UCSD-AML1 (cell line): ENCODE results near the gene CD300A.

Source experiments
- DNase-seq: peaks from one replicate; lab custom pipeline; 2025; ENCODE audit not compliant: unreplicated experiment; lab: John Stamatoyannopoulos, UW

The CD300A gene

GRCh38 chr17:74454197-74455024, 12.0 kb upstream of the CD300A start:
- peak; percentile 89 for DNase-seq

- no peak for DNase-seq
Measured at GRCh38 chr17:74455025-74455545, 11.3 kb upstream of the CD300A start.

GRCh38 chr17:74455821-74456220, 10.6 kb upstream of the CD300A start:
- DNase-seq, result no peak

GRCh38 chr17:74457146-74457819, 9.2 kb upstream of the CD300A start:
- DNase-seq, result peak; percentile 80

- no peak for DNase-seq
Measured at GRCh38 chr17:74457820-74458166, 8.6 kb upstream of the CD300A start.

- DNase-seq, result no peak
Measured at GRCh38 chr17:74458835-74459234, 7.6 kb upstream of the CD300A start.

- no peak for DNase-seq
Measured at GRCh38 chr17:74459622-74460021, 6.8 kb upstream of the CD300A start.

GRCh38 chr17:74460241-74460640, 6.2 kb upstream of the CD300A start:
- DNase-seq, result no peak

- DNase-seq, result no peak
Measured at GRCh38 chr17:74460996-74461395, 5.4 kb upstream of the CD300A start.

- DNase-seq, result no peak
Measured at GRCh38 chr17:74461611-74462010, 4.8 kb upstream of the CD300A start.

GRCh38 chr17:74464730-74465377, 1.6 kb upstream of the CD300A start:
- DNase-seq, result no peak

- DNase-seq, result no peak
Measured at GRCh38 chr17:74465378-74466110, 890 bp upstream of the CD300A start.

GRCh38 chr17:74466828-74467184, 372 bp downstream of the CD300A start:
- no peak for DNase-seq

GRCh38 chr17:74467221-74467951, 952 bp downstream of the CD300A start:
- DNase-seq, result peak; percentile 27

GRCh38 chr17:74471341-74471740, 4.9 kb downstream of the CD300A start:
- no peak for DNase-seq

- no peak for DNase-seq
Measured at GRCh38 chr17:74472890-74473289, 6.5 kb downstream of the CD300A start.

GRCh38 chr17:74473294-74473693, 6.9 kb downstream of the CD300A start:
- DNase-seq, result no peak

- DNase-seq, result no peak
Measured at GRCh38 chr17:74474043-74474792, 7.8 kb downstream of the CD300A start.

- no peak for DNase-seq
Measured at GRCh38 chr17:74475189-74475588, 8.8 kb downstream of the CD300A start.

GRCh38 chr17:74477411-74477810, 11.0 kb downstream of the CD300A start:
- no peak for DNase-seq
